Measurements from ENCODE around the gene CABLES2. TPM values are rescaled to one million over a fixed set of nuclear protein-coding genes. Genes with fewer than 3 reads are reported as not detected.

CABLES2 gene
- total and polyA plus RNA-seq, 10 of the 15 experiments (the other 5 are each of a cell fraction or from before 2014, with no cell fraction given), result 2.2 to 14.9 (median 5.3) TPM

DNA sequence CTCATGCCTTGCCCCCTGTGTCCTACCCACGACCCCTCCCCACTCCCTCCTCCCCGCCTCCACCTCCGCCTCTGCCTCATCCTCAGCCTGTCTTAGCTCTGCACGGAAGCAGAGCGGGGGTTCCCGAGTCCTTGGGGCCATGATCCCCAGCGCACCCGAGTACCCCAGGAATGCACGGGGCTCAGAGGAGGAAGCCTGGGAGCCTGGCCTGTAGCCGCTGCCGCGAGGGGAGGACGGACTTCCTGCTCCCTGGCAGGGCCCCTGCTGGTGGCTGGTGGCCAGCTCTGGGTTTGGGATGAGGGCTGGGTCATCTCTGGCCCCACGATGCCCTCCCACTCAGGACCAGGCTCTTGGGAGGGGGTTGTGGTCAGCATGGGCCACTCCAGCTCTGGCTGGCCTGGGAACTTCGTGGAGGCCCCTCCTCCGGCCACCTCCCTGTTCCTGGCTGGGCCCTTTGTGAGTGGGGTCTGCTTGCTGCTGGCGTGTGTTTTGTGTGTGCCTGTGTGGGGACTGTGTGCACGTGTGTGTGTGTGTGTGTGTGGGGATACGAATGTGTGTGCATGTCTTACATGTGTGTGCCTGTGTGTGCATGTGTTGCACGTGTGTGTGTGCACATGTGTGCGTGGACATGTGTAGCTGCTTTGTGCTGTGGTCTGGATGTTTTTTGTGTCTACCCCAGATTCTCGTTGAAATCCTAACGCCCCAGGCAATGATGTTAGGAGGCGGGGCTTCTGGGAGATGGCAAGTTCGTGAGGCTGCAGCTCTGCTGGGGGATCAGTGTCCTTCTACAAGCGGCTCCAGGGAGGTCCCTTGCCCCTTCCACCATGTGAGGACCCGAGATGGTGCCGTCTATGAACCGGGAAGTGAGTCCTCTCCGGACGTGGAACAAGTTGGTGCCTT lies 21.6 kb upstream of the CABLES2 start:
- ChIA-PET POLR2A (interaction anchor here (0.6 kb wide), 1 partner anchor 21 kb away, joined by 3 read pairs; no protein-coding TSS in a partner anchor), RAD21 (ENCODE audit: unreplicated experiment) (no interaction called here), CTCF (interaction anchor here (0.5 kb wide), 1 partner anchor 544 kb away, joined by 4 read pairs; no protein-coding TSS in a partner anchor), SMC1A (ENCODE audit: uncharacterized antibody, unreplicated experiment) (no interaction called here)
- no peak overlapping the region for H3K9ac ChIP-seq (ENCODE audit: control insufficient read depth, insufficient read depth, low read length)
- no peaks in the 10 kb centered on the region for H4K20me1 ChIP-seq (ENCODE audit: control insufficient read depth, insufficient read depth)
- ATAC-seq, result no peak
- H2AFZ ChIP-seq (ENCODE audit: control insufficient read depth, low read depth, low read length), result no peak overlapping the region
- peaks cover 0 to 1% of the 10 kb centered on the region in 2 experiments; a peak in 1 of 4 replicates for H3K27me3 ChIP-seq (replicated peaks in 1 of 2; ENCODE audit: control insufficient read depth in 2 of 2, insufficient read depth in 2 of 2, low read length in 1 of 2)
- no peaks in the 10 kb centered on the region for H3K4me1 ChIP-seq (ENCODE audit: control insufficient read depth, insufficient read depth, low read length)
- H3K27ac ChIP-seq (ENCODE audit: control insufficient read depth, insufficient read depth), result no peak overlapping the region
- intact Hi-C loops (cut with micrococcal nuclease; ENCODE audit: unreplicated experiment) (no loop called here), in situ Hi-C loops (cut with MboI) (no loop called here)
- no peaks in the 10 kb centered on the region for H3K9me3 ChIP-seq (replicated peaks; ENCODE audit: control insufficient read depth, insufficient read depth, low read length)
- TF ChIP-seq RAD21 (IDR thresholded peaks at IDR 0.05; ENCODE audit: insufficient read depth, low read depth, low read length) (no peak), LARP7 (IDR thresholded peaks at IDR 0.05) (no peak)
- BruUV-seq (replicated peaks), result no TSS peak
- H3K4me2 ChIP-seq (ENCODE audit: control insufficient read depth, insufficient read depth), result no peak overlapping the region
- H3K79me2 ChIP-seq (ENCODE audit: control insufficient read depth, insufficient read depth, low read length), result no peaks in the 10 kb centered on the region
- H3K4me3 ChIP-seq, result no peak overlapping the region
- no peak for DNase-seq (ENCODE audit: low read depth, low spot score)
- no peaks in the 10 kb centered on the region for H3K36me3 ChIP-seq (ENCODE audit: control insufficient read depth in 2 of 2, insufficient read depth in 2 of 2, low read length in 1 of 2)
- WGBS (ENCODE audit: insufficient coverage, insufficient replicate concordance, low lambda C conversion rate, missing lambda C conversion rate), result 27% methylated on average over 23 of the region's 31 CpGs
- FAIRE-seq, result no peak

DNA sequence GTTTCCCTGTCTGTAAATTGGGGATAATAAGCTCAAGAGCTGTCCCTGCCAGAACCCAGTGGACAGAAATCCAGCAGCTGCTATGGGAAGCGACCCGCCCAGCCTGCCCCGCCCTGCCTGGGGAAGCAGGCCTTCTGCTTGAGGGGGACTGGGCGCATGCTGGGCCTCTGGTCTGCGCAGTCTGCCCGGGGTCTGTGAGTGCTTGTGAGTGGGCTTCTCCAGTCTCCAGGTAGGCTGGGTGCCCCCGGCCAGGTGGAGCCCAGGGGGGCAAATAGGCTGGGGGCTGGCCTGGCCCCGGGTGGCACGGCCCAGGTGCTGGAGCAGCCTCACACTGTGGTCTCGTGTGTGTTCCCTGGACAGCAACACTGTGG lies 20.9 kb upstream of the CABLES2 start:
- intact Hi-C loops (cut with micrococcal nuclease; ENCODE audit: unreplicated experiment) (no loop called here), in situ Hi-C loops (cut with MboI) (no loop called here)
- ChIA-PET CTCF (no interaction called here), POLR2A (no interaction called here), SMC1A (ENCODE audit: uncharacterized antibody, unreplicated experiment) (no interaction called here), RAD21 (ENCODE audit: unreplicated experiment) (no interaction called here)
- no peaks in the 10 kb centered on the region for H3K36me3 ChIP-seq (ENCODE audit: control insufficient read depth in 2 of 2, insufficient read depth in 2 of 2, low read length in 1 of 2)
- no peak for FAIRE-seq
- H3K4me3 ChIP-seq, result no peak overlapping the region
- H3K9ac ChIP-seq (ENCODE audit: control insufficient read depth, insufficient read depth, low read length), result no peak overlapping the region
- peaks cover 0 to 1% of the 10 kb centered on the region in 2 experiments; a peak in 2 of 4 replicates for H3K27me3 ChIP-seq (replicated peaks in 1 of 2; ENCODE audit: control insufficient read depth in 2 of 2, insufficient read depth in 2 of 2, low read length in 1 of 2)
- no peaks in the 10 kb centered on the region for H3K9me3 ChIP-seq (replicated peaks; ENCODE audit: control insufficient read depth, insufficient read depth, low read length)
- H3K79me2 ChIP-seq (ENCODE audit: control insufficient read depth, insufficient read depth, low read length), result no peaks in the 10 kb centered on the region
- DNase-seq (ENCODE audit: low read depth, low spot score), result no peak
- no peak overlapping the region for H3K4me2 ChIP-seq (ENCODE audit: control insufficient read depth, insufficient read depth)
- 63% methylated on average over 10 of the region's 10 CpGs for WGBS (ENCODE audit: insufficient coverage, insufficient replicate concordance, low lambda C conversion rate, missing lambda C conversion rate)
- no peak overlapping the region for H3K27ac ChIP-seq (ENCODE audit: control insufficient read depth, insufficient read depth)
- H2AFZ ChIP-seq (ENCODE audit: control insufficient read depth, low read depth, low read length), result no peak overlapping the region
- no peaks in the 10 kb centered on the region for H3K4me1 ChIP-seq (ENCODE audit: control insufficient read depth, insufficient read depth, low read length)
- BruUV-seq (replicated peaks), result no TSS peak
- H4K20me1 ChIP-seq (ENCODE audit: control insufficient read depth, insufficient read depth), result no peaks in the 10 kb centered on the region
- no peak for ATAC-seq
- TF ChIP-seq NBN (IDR thresholded peaks at IDR 0.05) (no peak), FOS (IDR thresholded peaks at IDR 0.05; ENCODE audit: borderline replicate concordance, extremely low read depth, insufficient read length) (no peak), ZNF217 (IDR thresholded peaks at IDR 0.05) (no peak), MYB (IDR thresholded peaks at IDR 0.05; ENCODE audit: borderline replicate concordance, low read depth, low read length) (no peak), EZH2 (IDR thresholded peaks at IDR 0.05; ENCODE audit: borderline replicate concordance, control insufficient read depth, low read depth, low read length) (no peak), NFYB (IDR thresholded peaks at IDR 0.05; ENCODE audit: insufficient read depth, low read depth, low read length) (no peak), POLR2AphosphoS2 (IDR thresholded peaks at IDR 0.05; ENCODE audit: low read depth, low read length) (no peak)
- TF ChIP-seq, protein P1, sequence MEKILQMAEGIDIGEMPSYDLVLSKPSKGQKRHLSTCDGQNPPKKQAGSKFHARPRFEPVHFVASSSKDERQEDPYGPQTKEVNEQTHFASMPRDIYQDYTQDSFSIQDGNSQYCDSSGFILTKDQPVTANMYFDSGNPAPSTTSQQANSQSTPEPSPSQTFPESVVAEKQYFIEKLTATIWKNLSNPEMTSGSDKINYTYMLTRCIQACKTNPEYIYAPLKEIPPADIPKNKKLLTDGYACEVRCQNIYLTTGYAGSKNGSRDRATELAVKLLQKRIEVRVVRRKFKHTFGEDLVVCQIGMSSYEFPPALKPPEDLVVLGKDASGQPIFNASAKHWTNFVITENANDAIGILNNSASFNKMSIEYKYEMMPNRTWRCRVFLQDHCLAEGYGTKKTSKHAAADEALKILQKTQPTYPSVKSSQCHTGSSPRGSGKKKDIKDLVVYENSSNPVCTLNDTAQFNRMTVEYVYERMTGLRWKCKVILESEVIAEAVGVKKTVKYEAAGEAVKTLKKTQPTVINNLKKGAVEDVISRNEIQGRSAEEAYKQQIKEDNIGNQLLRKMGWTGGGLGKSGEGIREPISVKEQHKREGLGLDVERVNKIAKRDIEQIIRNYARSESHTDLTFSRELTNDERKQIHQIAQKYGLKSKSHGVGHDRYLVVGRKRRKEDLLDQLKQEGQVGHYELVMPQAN (conservative IDR thresholded peaks at IDR 0.05), result no peak
- TF ChIP-seq, protein P2, sequence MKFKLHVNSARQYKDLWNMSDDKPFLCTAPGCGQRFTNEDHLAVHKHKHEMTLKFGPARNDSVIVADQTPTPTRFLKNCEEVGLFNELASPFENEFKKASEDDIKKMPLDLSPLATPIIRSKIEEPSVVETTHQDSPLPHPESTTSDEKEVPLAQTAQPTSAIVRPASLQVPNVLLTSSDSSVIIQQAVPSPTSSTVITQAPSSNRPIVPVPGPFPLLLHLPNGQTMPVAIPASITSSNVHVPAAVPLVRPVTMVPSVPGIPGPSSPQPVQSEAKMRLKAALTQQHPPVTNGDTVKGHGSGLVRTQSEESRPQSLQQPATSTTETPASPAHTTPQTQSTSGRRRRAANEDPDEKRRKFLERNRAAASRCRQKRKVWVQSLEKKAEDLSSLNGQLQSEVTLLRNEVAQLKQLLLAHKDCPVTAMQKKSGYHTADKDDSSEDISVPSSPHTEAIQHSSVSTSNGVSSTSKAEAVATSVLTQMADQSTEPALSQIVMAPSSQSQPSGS (IDR thresholded peaks at IDR 0.05; ENCODE audit: low read length), result no peak
- TF ChIP-seq, protein P3, sequence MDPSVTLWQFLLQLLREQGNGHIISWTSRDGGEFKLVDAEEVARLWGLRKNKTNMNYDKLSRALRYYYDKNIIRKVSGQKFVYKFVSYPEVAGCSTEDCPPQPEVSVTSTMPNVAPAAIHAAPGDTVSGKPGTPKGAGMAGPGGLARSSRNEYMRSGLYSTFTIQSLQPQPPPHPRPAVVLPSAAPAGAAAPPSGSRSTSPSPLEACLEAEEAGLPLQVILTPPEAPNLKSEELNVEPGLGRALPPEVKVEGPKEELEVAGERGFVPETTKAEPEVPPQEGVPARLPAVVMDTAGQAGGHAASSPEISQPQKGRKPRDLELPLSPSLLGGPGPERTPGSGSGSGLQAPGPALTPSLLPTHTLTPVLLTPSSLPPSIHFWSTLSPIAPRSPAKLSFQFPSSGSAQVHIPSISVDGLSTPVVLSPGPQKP (IDR thresholded peaks at IDR 0.05; ENCODE audit: low read depth, low read length), result no peak
